Measurements from ENCODE around the gene ZRANB3.
"Not testable (repeated sequence)": the region's sequence is repeated elsewhere in the genome, so short reads cannot be mapped to it uniquely, and the experiment has no call there.

The ZRANB3 gene

GRCh38 chr2:135530313-135531230 is at the start of gene ZRANB3:
ZRANB3 (minus strand) TSS chr2:135531218.
- peak; percentile 93 to 96 for DNase-seq

DNA sequence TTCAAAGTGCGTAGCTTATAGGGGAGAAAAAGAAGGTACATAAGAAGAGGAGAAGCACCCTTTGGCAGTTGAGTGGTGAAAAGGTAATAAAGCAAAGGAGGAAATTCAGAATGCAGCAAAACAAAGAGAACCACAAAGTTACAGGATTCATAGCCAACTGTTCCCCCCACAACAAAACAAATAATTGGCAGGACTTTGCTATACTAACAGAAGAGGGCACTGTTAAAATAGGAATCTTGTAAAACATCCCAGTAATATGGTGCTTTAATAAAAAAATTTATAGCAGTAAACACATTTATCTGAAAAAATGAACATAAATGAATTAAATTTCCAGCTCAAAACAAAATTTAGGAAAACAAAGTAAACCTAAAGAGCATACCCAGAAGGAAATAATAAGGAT is 42.6 kb upstream of the ZRANB3 start:
- no peak for DNase-seq

GRCh38 chr2:135570884-135571283 is 39.9 kb upstream of the ZRANB3 start:
- no peak for DNase-seq

- DNase-seq: no peak
These were observed 32.8 kb upstream of the ZRANB3 start for GRCh38 chr2:135563793-135564192.

GRCh38 chr2:135561925-135562324 is 30.9 kb upstream of the ZRANB3 start:
- DNase-seq: no peak

DNA sequence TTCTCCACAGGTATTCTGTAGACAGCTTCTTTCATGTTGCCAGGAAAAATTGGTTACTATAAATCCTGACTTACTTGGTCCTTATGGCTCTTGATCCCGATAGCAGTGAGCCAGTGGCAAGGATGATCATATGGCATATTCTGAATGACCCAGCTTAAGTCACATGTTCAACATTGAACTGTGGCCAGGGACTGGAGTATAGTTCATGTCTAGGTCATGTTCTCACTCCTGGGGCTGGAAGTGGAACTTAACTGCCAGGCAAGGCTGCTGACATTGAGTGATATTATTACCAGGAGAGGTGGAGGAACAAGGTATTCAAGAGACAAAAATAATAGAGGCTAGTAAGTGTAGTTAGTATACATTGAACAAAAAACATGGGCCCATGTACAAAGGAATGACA is 26.5 kb upstream of the ZRANB3 start:
- DNase-seq: no peak

- no peak for DNase-seq
These were observed 24.3 kb upstream of the ZRANB3 start for GRCh38 chr2:135555311-135555710.

GRCh38 chr2:135552887-135553286 is 21.9 kb upstream of the ZRANB3 start:
- no peak for DNase-seq

- no peak for DNase-seq
These were observed 20.3 kb upstream of the ZRANB3 start for GRCh38 chr2:135551356-135551755.

DNA sequence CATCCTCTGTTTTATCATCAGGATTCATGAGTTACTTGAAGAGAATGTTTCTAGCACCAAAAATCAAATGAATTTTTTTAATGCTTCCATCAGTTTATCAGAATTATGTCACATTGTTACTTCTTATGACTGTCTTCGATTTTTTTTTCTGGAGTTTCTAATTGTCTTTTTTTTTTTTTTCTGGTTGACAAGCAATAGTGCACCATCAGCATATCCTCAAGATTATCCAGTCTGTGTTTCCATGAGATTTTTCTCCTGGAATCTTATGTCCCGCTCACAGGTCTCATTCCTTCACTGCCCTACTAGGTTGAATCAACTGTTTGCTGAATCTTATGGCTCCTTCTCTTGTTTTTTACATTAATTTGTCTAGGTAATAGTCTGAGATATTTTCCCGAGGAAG is 16.3 kb upstream of the ZRANB3 start:
- no peak for DNase-seq

- no peak for DNase-seq
These were observed 15.4 kb upstream of the ZRANB3 start for GRCh38 chr2:135546436-135546835.

- not testable (repeated sequence) for DNase-seq
These were observed 2.5 kb upstream of the ZRANB3 start for GRCh38 chr2:135533545-135533944.

GRCh38 chr2:135532581-135532980 is 1.6 kb upstream of the ZRANB3 start:
- no peak for DNase-seq

- DNase-seq: peak; percentile 98 to 99
These were observed 496 bp upstream of the ZRANB3 start, which contains the start of gene R3HDM1 for GRCh38 chr2:135531231-135532197. R3HDM1 (plus strand) TSS chr2:135531484; CDS start chr2:135604846, 73,362 bp downstream.

- DNase-seq: no peak
These were observed 3.0 kb downstream of the ZRANB3 start for GRCh38 chr2:135528006-135528405.

DNA sequence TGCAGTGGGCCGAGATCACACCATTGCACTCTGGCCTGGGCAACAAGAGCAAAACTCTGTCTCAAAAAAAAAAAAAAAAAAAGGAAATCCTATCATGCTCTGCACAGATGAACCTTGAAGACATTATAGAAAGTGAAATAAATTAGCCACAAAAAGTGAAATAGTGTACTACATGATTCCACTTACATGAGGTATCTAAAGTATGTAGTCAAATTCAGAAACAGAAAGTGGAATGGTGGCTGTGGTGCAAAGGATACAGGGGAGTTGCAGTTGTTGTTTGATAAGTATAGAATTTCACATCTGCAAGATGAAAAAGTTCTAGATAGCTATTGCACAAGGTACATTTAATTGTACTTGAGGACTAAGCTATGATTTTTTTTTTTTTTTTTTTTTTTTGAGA is 5.2 kb downstream of the ZRANB3 start:
- no peak for DNase-seq

DNA sequence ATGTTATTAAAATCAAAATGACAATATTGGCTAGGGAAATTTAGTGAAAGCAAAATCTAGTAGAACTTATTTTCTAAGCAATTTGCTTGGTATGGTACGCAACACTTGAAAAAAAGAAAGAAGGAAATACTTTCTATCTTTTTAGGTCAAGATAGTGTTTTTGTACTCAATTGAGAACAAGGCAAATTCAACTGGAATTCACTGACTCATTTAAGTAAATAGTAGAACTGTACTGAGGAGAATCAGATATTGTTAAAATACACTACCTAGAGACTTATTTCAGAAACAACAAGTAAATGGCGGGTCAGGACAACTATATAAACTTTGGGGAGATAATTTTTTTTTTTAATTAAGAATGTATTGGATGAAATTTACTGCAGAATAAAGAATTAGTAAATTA is 18.9 kb downstream of the ZRANB3 start:
- no peak for DNase-seq

GRCh38 chr2:135510577-135510976 is 20.4 kb downstream of the ZRANB3 start:
- no peak for DNase-seq

DNA sequence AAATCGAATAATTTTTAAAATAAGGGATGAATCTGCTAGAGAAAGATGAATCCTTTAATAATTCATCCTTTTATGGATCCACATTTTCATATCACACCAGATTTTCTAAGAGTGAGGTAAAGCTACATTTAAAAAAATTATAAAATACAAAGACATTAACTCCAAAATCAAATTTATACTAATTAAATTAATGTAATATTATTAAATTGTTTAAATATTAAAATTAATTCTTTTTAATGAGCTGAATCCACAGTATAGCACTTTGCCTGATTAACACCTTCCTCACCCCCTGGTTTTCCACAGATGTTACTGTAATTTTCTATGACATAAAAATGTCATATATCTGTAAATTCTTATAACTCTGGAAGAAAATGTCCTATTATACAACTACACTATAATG is 26.2 kb downstream of the ZRANB3 start:
- DNase-seq: no peak

GRCh38 chr2:135498588-135498987 is 32.4 kb downstream of the ZRANB3 start:
- DNase-seq: not testable (repeated sequence)

DNA sequence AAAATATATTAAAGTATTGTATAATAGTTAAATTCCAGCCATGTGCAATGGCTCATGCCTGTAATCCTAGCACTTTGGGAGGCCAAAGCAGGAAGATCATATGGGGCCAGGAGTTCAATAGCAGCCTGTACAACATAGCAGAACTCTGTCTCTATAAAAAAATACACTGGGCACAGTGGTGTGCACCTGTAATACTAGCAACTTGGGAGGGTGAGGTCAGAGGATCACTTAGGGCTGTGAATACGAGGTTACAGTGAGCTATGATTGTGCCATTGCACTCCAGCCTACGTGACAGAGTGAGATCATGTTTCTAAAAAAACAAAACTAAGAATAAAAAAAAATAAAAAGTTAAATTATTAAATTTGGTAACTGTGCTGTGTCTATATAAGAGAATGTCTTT is 36.1 kb downstream of the ZRANB3 start:
- DNase-seq: no peak

GRCh38 chr2:135494503-135494902 is 36.5 kb downstream of the ZRANB3 start:
- no peak for DNase-seq

GRCh38 chr2:135490376-135490775 is 40.6 kb downstream of the ZRANB3 start:
- DNase-seq: no peak

GRCh38 chr2:135485441-135485840 is 45.6 kb downstream of the ZRANB3 start:
- DNase-seq: no peak
